HG02571 (cell line): ENCODE data around the gene CCDC28B.
A peak's percentile ranks its signal among the peaks of the same experiment; 100 is the strongest.

ENCODE experiments used
- ATAC-seq: cut with Tn5 transposase; IDR thresholded peaks from one replicate; pipeline ENCODE4 v1.9.1; 2021; ENCODE audit warnings: mild to moderate bottlenecking, moderate library complexity; ENCODE audit not compliant: unreplicated experiment

CCDC28B gene

DNA sequence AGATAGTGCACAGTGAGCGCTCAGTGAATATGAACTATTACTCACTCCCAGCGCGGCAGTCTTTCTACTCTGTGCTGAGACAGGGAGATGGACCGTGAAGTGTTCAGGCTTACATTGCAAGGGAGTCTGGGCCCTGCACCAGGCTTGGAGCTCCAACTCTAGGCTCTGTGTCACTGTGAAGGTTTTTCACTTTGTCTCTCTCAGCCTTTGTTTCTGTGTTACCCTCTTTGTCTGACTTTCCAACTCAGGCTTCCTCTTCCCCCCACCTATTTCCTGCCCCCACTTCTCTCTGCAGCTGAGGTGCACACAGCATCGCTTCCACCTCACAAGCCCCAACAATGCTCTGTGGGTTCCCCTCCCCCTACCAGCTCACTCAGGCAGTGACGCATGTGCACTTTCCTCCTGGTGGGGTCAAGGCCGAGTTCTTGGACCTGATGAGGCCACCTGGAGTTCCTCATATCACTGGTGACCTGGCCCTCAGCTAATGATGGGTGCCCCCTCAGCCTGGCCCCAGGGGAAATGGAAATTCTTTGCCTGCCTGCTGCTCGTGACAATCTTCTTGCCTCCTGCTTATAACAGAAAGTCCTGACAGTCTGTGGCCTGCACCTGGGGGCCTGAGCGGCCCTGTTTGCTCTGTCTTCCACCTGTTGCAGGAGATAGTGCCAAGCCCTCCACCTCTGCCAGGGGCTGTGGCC lies 49.6 kb downstream of the CCDC28B start:
- ATAC-seq, result peak; percentile 49

DNA sequence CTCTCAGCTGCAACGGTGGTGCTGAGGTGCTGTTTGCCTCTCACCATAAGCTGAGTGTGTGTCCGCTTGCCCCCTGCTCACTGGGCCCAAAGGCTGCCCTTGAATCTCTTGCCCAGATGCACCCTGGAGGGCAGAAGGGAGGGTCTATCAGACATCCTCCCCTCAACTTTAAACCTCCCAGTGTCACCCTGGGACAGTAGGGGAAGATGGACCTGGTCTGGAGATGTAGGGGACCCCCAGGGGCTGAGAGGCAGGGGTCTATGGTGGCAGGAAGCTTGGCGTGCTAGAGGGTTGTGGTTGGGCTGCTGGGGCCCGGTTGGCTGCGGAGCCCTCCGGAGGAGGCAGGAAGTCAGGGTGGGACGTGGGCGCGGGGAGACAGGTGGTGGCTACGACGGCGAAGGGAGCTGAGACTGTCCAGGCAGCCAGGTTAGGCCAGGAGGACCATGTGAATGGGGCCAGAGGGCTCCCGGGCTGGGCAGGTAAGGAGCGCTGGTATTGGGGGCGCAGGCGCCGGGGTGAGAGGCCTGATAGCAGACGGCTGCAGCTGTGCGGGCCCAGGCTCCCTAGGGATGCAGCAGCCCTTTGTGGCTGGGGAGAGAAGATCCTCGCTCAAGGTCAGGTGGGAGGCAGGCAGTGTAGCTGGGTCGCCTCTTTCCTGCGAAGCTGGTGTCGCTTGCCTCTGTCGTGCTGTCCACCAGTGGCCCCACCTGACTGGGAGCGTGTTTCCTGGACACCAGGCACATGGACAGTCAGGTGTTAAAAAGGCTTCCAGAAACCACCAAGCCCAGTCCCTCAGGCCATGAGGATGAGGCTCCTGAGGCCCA lies 50.7 kb downstream of the CCDC28B start, which contains the start of gene LCK:
Gene LCK, plus strand, starts transcription at position 373 of the 824 bp plus-strand sequence. CDS start 23,065 bp downstream, outside the sequence.
- ATAC-seq, result no peak
